Spinal cord (tissue), 10 donors: ENCODE data around the gene MST1. TPM values are rescaled to one million over a fixed set of nuclear protein-coding genes. Genes with fewer than 3 reads are reported as not detected.

Source experiments
- DNase-seq, 6 donors: peaks; one replicate each; pipeline versions ENCODE4 v3.0.0 to v3.0.0-alpha.2; 2013 to 2015; ENCODE audit warnings: low spot score in 6 of 6, low read depth in 4 of 6
- H3K27ac ChIP-seq: one replicate; pipeline ENCODE4 v1.5.1; 2013; ENCODE audit warnings: low read depth, low read length, control low read depth
- H3K27me3 ChIP-seq: one replicate; pipeline ENCODE4 v1.6.1; 2013; ENCODE audit warnings: low read length; ENCODE audit not compliant: control insufficient read depth, insufficient read depth
- H3K36me3 ChIP-seq: one replicate; pipeline ENCODE4 v1.6.1; 2013; ENCODE audit warnings: low read length; ENCODE audit not compliant: control insufficient read depth, insufficient read depth
- H3K4me1 ChIP-seq: one replicate; pipeline ENCODE4 v1.6.1; 2013; ENCODE audit warnings: low read length; ENCODE audit not compliant: control insufficient read depth, insufficient read depth
- H3K4me3 ChIP-seq: one replicate; pipeline ENCODE4 v1.5.1; 2013; ENCODE audit warnings: low read depth, low read length, control low read depth
- H3K9me3 ChIP-seq: one replicate; pipeline ENCODE4 v1.6.1; 2013; ENCODE audit warnings: low read length; ENCODE audit not compliant: control insufficient read depth, insufficient read depth
- WGBS: methylation state at CpG from one replicate; pipeline ENCODE4 v1.1.5; 2013; ENCODE audit warnings: missing lambda C conversion rate; ENCODE audit not compliant: insufficient coverage; 5-methylcytosine and 5-hydroxymethylcytosine counted together
- polyA plus RNA-seq, 2 donors: library from polyadenylated mRNA; unstranded; fragments of 120-200 nt; gene quantifications; one replicate each; pipeline ENCODE4 v1.2.1, GENCODE V29; 2013; ENCODE audit not compliant: insufficient read length in 2 of 2
- total RNA-seq, 2 donors: library from RNA; depleted of rRNA in 1 of 2; stranded (reverse); fragments of 120-200 nt in 1 of 2; fragments of >200 nt in 1 of 2; gene quantifications; one replicate each; pipeline versions ENCODE4 v1.2.3 to v1.2.4, GENCODE V29; 2013 to 2014
- donor health status: healthy.

MST1 gene
- total and polyA plus RNA-seq, 4 donors, result 10.7 to 62.6 (median 44.1) TPM

DNA sequence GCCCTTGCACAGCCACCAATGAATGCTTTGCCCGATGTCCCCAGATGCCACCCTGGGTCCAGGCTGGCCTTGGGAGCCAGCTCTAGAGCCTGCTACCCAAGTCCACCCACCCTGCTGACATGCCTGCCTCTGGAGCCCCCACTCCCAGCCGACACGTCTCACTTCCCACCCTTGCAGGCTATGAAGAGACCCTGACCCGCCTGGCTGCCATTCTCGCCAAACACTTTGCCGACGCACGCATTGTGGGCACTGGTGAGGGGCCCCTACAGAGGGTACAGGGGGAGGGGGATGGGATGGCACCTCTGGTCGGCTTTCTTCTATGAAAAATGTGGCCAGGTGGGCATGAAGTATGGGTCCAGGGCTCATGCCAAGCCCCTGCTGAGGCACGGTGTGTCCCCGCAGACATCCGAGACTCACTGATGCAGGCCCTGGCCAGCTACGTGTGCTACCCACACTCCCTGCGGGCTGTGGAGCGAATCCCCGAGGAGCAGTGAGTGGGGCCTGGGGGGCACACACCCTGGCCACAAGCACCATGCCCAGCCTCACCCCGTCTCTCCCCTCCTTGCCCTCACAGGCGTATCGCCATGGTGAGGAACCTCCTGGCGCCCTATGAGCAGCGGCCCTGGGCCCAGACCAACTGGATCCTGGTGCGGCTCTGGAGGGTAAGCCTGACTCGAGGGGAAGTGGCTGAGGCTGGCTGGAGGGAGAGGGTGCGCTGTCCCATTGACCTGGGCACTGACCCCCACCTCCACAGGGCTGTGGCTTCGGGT lies 24.2 kb upstream of the MST1 start:
- DNase-seq, result no peak
- H3K27ac ChIP-seq, result no peak overlapping the region

GRCh38 chr3:49712631-49713317 lies 23.5 kb upstream of the MST1 start:
- peaks cover 78% of the 10 kb centered on the region for H3K36me3 ChIP-seq
- H3K27me3 ChIP-seq, result no peaks in the 10 kb centered on the region
- H3K4me1 ChIP-seq, result peaks cover 2% of the 10 kb centered on the region
- H3K4me3 ChIP-seq, result no peak overlapping the region
- no peak for DNase-seq
- no peak overlapping the region for H3K27ac ChIP-seq
- no peaks in the 10 kb centered on the region for H3K9me3 ChIP-seq
- 63% methylated on average over 7 of the region's 7 CpGs for WGBS

More for the DNA sequence above, 24.2 kb upstream of the MST1 start:
- Histone ChIP-seq H3K4me3 (no peak overlapping the region), H3K36me3 (peaks cover 79% of the 10 kb centered on the region), H3K9me3 (no peaks in the 10 kb centered on the region), H3K4me1 (peaks cover 9% of the 10 kb centered on the region), H3K27me3 (no peaks in the 10 kb centered on the region)
- 91% methylated on average over 19 of the region's 25 CpGs for WGBS

DNA sequence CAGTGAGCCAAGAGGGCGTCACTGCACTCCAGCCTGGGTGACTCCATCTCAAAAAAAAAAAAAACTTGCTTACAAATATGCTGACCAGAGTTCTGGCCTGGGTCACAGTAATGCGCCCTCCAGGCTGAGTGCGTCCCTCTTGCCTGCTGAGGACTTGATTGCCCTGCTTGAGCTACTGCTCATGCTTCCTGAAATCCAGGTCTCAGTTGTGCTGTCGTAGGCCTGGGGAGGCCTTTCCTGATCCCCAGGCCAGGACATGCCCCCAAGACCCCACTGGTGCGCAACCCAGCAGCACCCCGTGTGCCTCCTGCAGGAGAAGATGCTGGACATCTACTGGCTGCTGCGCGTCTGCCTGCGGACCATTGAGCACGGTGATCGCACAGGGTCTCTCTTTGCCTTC lies 22.9 kb upstream of the MST1 start:
- no peak for DNase-seq
- Histone ChIP-seq H3K9me3 (no peaks in the 10 kb centered on the region), H3K27me3 (no peaks in the 10 kb centered on the region), H3K4me1 (no peaks in the 10 kb centered on the region), H3K27ac (no peak overlapping the region), H3K36me3 (peaks cover 78% of the 10 kb centered on the region), H3K4me3 (no peak overlapping the region)
- 94% methylated on average over 11 of the region's 11 CpGs for WGBS

GRCh38 chr3:49711489-49711888 lies 22.2 kb upstream of the MST1 start:
- Histone ChIP-seq H3K4me3 (no peak overlapping the region), H3K4me1 (peaks cover 3% of the 10 kb centered on the region), H3K36me3 (peaks cover 76% of the 10 kb centered on the region), H3K9me3 (no peaks in the 10 kb centered on the region), H3K27ac (no peak overlapping the region), H3K27me3 (no peaks in the 10 kb centered on the region)
- WGBS, result 97% methylated on average over 5 of the region's 5 CpGs
- DNase-seq, result no peak

DNA sequence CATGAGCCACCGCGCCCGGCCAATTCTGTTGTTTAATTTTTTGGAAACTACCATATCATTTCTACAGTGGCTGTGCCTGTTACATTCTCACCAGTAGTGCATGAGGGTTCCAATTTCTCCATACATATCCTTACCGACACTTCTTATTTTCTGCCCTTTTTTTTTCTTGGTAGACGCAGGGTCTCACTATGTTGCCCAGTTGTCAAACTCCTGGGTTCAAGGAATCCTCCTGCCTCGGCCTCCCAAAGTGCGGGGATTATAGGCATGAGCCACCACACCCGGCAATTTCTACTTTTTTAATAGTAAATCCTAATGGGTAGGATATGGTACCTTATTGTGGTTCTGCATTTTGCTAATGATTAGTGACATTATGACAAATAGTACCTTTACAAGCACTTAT lies 20.6 kb upstream of the MST1 start:
- Histone ChIP-seq H3K9me3 (no peaks in the 10 kb centered on the region), H3K27ac (no peak overlapping the region), H3K4me1 (peaks cover 3% of the 10 kb centered on the region), H3K36me3 (peaks cover 76% of the 10 kb centered on the region), H3K4me3 (no peak overlapping the region), H3K27me3 (no peaks in the 10 kb centered on the region)
- 100% methylated on average over 5 of the region's 8 CpGs for WGBS
- DNase-seq, result no peak

GRCh38 chr3:49707113-49707480 lies 17.8 kb upstream of the MST1 start:
- no peak overlapping the region for H3K4me3 ChIP-seq
- H3K4me1 ChIP-seq, result peaks cover 3% of the 10 kb centered on the region
- H3K36me3 ChIP-seq, result peaks cover 76% of the 10 kb centered on the region
- WGBS, result 61% methylated on average over 3 of the region's 4 CpGs
- no peak overlapping the region for H3K27ac ChIP-seq
- no peaks in the 10 kb centered on the region for H3K27me3 ChIP-seq
- DNase-seq, result peak in 1 of 6 donors; percentile 49
- H3K9me3 ChIP-seq, result no peaks in the 10 kb centered on the region

GRCh38 chr3:49706456-49707112 lies 17.3 kb upstream of the MST1 start:
- WGBS, result 91% methylated on average over 9 of the region's 9 CpGs
- Histone ChIP-seq H3K27me3 (no peaks in the 10 kb centered on the region), H3K9me3 (no peaks in the 10 kb centered on the region), H3K27ac (no peak overlapping the region), H3K4me3 (no peak overlapping the region), H3K36me3 (peaks cover 76% of the 10 kb centered on the region), H3K4me1 (peaks cover 3% of the 10 kb centered on the region)
- no peak for DNase-seq

DNA sequence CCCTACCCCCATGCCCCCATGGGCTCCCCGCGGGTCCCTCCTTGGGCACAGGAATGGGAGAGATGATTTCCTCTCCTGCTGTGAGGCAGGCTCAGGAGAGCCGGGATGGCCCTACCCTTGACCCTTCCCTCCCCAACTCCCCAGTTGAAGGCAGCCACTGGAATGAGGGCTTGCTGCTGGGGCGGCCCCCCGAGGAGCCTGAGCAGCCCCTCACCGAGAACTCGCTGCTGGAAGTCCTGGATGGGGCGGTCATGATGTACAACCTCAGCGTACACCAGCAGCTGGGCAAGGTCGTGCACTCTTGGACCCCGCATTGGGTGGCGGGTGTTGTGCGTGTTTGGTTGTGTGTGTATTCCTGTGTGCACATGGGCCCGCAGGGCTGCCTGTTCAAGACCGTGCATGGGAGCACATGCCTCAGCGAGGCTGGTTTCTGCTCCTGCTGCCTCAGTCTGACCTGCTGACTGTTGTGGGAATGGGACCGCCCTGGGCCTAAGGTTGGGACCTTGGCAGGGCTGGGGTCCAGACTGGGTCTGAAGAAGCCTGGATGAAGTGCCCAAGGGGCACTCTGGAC lies 16.2 kb upstream of the MST1 start:
- no peak for DNase-seq
- H3K4me3 ChIP-seq, result no peak overlapping the region
- no peaks in the 10 kb centered on the region for H3K9me3 ChIP-seq
- H3K36me3 ChIP-seq, result peaks cover 80% of the 10 kb centered on the region
- 95% methylated on average over 14 of the region's 17 CpGs for WGBS
- H3K4me1 ChIP-seq, result peaks cover 3% of the 10 kb centered on the region
- no peak overlapping the region for H3K27ac ChIP-seq
- H3K27me3 ChIP-seq, result no peaks in the 10 kb centered on the region

- Histone ChIP-seq H3K27me3 (no peaks in the 10 kb centered on the region), H3K4me1 (peaks cover 3% of the 10 kb centered on the region), H3K36me3 (peaks cover 88% of the 10 kb centered on the region), H3K9me3 (no peaks in the 10 kb centered on the region), H3K4me3 (no peak overlapping the region), H3K27ac (no peak overlapping the region)
- 96% methylated on average over 6 of the region's 8 CpGs for WGBS
- no peak for DNase-seq
Measured at GRCh38 chr3:49704629-49705028, 15.4 kb upstream of the MST1 start.
